GM21723 (cell line): ENCODE data around the gene HYDIN.
"Not testable (repeated sequence)": the region's sequence is repeated elsewhere in the genome, so short reads cannot be mapped to it uniquely, and the experiment has no call there.

Experiments used
- ATAC-seq: cut with Tn5 transposase; IDR thresholded peaks from one replicate; pipeline ENCODE4 v1.9.1; 2021; ENCODE audit warnings: mild to moderate bottlenecking, moderate library complexity; ENCODE audit not compliant: unreplicated experiment

HYDIN gene

DNA sequence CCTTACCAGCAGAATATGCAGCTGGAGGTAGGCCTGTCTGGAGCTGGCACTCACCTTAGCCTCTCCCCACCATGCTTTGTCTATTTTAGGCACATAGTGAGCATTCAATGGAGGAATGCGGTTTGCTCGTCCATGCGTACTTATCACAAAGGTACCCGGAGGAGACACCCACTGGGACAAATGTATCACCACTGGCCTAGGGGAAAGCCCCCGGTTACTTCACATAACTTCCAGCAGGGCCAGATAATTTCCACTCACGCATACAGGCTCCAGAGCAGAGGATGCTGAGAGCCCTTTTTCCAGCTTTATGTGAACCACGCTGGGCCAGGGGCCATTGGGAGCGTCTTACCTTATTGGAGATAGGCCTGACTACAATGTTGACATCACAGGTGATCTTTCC lies 348.2 kb downstream of the HYDIN start:
- ATAC-seq = not testable (repeated sequence)

DNA sequence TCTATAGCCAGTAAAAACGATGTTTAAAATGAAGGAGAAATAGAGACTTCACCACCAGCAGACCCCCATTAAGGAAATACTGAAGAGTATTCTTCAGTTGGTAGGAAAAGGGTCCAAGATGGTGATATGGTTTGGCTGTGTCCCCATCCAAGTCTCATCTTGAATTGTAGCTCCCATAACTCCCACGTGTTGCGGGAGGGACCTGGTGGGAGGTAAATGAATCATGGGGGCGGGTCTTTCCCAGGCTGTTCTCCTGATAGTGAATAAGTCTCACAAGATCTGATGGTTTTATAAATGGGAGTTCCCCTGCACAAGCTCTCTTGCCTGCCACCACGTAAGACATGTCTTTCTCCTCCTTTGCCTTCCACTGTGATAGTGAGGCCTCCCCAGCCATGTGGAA lies 352.6 kb downstream of the HYDIN start:
- ATAC-seq = not testable (repeated sequence)

- not testable (repeated sequence) for ATAC-seq
Measured at GRCh38 chr16:70876442-70876841, 354.1 kb downstream of the HYDIN start.

DNA sequence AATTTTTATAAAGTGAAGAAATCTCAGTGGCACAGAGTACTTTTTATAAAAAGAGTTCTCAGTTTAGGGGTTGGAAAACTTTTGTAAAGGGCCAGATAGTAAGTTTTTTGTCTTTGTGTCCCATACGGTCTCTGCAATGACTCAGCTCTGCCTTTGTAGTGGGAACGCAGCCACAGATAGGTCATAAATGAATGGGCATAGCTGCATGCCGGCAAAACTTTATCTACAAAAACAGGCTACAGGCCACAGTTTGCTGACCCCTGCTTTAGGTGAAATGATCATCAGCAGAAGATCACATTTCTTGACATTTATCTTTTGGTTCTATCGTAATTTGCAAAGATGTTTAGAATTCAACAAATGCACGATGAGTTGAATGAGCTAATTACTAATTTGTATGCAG lies 365.8 kb downstream of the HYDIN start:
- not testable (repeated sequence) for ATAC-seq

DNA sequence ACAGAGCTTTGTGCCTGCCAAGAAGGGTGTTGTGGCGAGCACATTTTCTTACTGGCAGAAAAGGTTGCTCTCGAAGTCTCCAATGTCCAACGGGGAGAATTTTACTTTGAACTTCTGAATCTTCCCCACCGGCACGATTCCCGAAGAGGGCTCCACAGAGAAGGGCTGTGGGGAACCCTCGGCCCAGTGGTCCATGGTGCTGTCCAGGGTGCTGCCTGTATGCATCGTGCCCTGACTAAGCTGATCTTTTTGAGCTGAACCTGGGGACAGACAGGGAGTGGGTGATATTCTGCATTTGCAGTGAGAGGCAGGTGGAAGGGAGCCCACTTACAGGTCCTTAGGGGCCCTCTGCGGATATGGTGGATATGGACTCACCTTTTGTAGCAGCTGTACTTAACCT lies 368.5 kb downstream of the HYDIN start:
- ATAC-seq = not testable (repeated sequence)

DNA sequence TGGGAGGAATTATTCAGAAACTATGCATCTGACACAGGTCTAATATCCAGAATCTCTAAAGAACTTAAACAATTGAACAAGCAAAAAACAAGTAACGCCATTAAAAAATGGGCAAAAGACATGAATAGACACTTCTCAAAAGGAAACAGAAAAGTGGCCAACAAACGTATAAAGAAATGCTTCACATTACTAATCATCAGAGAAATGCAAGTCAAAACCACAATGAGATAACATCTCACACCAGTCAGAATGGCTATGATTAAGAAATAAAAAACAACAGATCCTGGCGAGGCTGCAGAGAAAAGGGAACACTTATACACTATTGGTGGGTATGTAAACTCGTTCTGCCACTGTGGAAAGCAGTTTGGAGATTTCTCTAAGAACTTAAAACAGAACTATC lies 379.2 kb downstream of the HYDIN start:
- ATAC-seq = not testable (repeated sequence)

- not testable (repeated sequence) for ATAC-seq
Measured at GRCh38 chr16:70823498-70824118, 406.9 kb downstream of the HYDIN start.

GRCh38 chr16:70822734-70823133 lies 407.8 kb downstream of the HYDIN start:
- ATAC-seq = not testable (repeated sequence)

- ATAC-seq = not testable (repeated sequence)
Measured at GRCh38 chr16:70818088-70818487, 412.4 kb downstream of the HYDIN start.

DNA sequence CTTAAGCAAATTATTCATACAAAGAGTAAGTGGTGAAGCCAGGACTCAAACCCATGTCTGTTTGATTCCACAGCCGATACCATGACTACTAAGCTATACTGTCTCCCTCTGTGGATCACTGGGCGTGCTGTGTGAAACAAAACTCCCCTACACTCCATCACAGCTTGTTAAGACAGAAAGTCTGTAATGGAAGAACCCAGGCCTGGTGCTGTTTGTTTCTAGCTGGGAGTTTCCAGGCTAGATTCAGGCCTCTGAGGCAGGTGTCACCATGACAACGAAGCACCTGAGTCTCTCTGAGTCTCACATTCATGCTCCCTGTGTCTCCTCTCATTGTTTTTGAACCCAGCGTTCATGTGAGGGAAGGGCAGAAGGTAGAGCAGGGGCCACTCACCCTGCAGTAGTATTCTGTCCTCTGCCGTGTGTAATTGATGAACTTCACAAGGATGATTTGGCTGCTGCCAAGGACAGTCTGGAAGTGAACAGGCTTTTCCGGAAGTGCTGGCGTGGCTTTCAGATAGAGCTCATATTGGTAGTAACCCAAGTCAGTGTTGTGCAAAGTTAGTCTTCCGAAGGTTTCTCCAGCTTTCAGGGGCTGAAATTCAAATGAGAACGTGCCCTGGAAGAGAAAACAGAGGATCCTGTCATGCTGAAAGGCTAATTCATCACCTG lies 421.0 kb downstream of the HYDIN start:
- no peak for ATAC-seq

- no peak for ATAC-seq
Measured at GRCh38 chr16:70808371-70808770, 422.2 kb downstream of the HYDIN start.

DNA sequence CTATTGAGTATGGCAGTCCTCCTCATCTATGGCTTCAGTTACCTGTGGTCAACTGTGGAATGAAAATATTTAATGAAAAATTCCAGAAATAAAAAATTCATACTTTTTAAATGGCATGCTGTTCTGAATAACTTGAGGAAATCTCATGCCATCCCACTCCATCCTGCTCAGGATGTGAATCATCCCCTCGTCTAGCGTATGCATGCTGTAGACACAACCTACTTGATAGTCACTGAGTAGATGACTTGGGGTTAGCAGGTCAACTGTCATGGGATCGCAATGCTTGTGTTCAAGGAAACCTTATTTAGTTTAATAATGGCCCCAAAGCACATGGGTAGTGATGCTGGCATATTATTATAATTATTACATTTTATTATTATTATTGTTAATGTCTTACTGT lies 424.7 kb downstream of the HYDIN start:
- no peak for ATAC-seq

DNA sequence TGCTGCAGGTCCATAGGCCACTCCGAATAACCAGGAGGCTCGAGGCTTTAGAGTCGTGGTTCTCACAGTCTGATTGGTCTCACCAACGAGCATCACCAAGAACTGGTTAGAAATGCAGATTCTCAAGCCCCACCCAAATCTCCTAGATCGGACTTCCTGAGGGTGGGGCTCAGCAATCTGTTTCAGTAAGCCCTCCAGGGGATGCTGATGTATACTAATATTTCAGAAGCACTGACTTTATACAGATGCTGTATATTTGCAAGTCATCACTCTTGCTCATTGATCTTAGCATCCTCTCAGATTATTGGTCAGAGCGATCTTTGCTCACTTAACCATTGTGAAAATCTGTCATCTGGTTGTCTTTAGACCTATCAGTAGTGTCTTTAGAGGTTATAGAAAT lies 425.1 kb downstream of the HYDIN start:
- ATAC-seq = no peak

DNA sequence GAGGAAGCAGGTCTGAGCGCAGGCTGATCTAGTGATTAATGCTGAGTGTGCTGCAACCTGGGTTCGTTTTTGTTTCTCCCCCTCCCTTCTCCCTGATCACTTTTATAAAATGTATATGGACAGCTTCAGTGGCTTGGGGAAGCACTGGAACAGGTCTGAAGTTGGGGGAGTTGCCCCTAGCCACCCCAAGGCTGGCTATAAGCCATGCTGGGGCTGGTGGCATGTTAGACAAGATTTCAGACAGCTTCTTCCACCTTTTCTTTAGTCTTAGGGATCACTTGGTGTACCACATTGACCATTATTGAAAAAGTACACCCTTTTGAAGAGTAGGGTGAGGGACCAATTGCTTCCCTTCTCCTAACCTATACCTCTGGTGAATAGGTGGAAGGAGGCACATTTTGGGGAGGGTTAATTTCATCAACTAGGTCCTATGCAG lies 425.8 kb downstream of the HYDIN start:
- ATAC-seq = no peak

GRCh38 chr16:70804153-70804733 lies 426.3 kb downstream of the HYDIN start:
- ATAC-seq = no peak

- ATAC-seq = no peak
Measured at GRCh38 chr16:70803319-70803718, 427.2 kb downstream of the HYDIN start.

- no peak for ATAC-seq
Measured at GRCh38 chr16:70801611-70802010, 428.9 kb downstream of the HYDIN start.

GRCh38 chr16:70800781-70801480 lies 429.6 kb downstream of the HYDIN start, which contains the start of gene VAC14:
Gene VAC14 (minus strand): TSS chr16:70801158. CDS start chr16:70800900, 258 bp downstream.
- ATAC-seq = peak; percentile 95

GRCh38 chr16:70800311-70800710 lies 430.2 kb downstream of the HYDIN start:
- no peak for ATAC-seq

DNA sequence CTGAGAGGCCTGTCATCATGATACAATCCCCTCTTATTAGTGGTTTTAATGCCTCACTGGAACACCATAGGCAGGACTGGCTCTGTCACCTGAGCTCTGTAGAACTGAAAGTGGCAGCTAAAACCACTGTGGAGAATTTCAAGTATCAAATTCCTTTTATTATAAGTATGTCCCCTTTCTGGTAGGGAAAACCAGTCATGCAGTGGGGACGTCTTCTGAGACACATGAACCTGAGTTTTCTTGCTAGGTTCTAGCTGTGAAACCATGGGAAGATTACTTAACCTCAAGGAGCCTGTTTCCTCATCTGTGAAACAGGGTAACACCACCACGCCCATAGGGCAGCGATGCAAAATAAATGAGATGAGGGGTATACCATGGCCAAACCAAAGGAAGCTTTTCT lies 434.2 kb downstream of the HYDIN start:
- no peak for ATAC-seq

- ATAC-seq = no peak
Measured at GRCh38 chr16:70795296-70795912, 435.1 kb downstream of the HYDIN start.
